KMS-11 (cell line): ENCODE results near the gene COQ8A.

Experiments used
- H2AFZ ChIP-seq: fragments of 200-600 bp; sonication (generic); 2 replicates; pipeline ENCODE4 v1.6.1; 2016; ENCODE audit warnings: antibody characterized with exemption, mixed run types, low read depth
- H3K27ac ChIP-seq: fragments of 200-600 bp; sonication (generic); 2 replicates; pipeline ENCODE4 v1.6.1; 2016; ENCODE audit warnings: mild to moderate bottlenecking, mixed run types
- H3K27me3 ChIP-seq: fragments of 200-600 bp; sonication (generic); 2 replicates; pipeline ENCODE4 v1.6.1; 2017; ENCODE audit warnings: mild to moderate bottlenecking, low read depth, mixed run types, moderate library complexity; ENCODE audit not compliant: insufficient read depth
- H3K36me3 ChIP-seq: fragments of 200-600 bp; sonication (generic); 2 replicates; pipeline ENCODE4 v1.6.1; 2017; ENCODE audit warnings: mild to moderate bottlenecking, mixed run types; ENCODE audit not compliant: insufficient read depth
- H3K4me1 ChIP-seq: fragments of 200-600 bp; sonication (generic); 2 replicates; pipeline ENCODE4 v1.6.1; 2016; ENCODE audit warnings: mild to moderate bottlenecking, low read depth, mixed run types; ENCODE audit not compliant: poor library complexity, severe bottlenecking
- H3K4me2 ChIP-seq: fragments of 200-600 bp; sonication (generic); 2 replicates; pipeline ENCODE4 v1.7.0; 2016; ENCODE audit warnings: mild to moderate bottlenecking, mixed run types
- H3K4me3 ChIP-seq: fragments of 200-600 bp; sonication (generic); IDR thresholded peaks from 2 replicates; pipeline ENCODE4 v1.6.1; 2017; ENCODE audit warnings: low read depth, low read length, mixed read lengths; ENCODE audit not compliant: insufficient read depth
- H3K79me2 ChIP-seq: fragments of 200-600 bp; sonication (generic); 2 replicates; pipeline ENCODE4 v1.6.1; 2016; ENCODE audit warnings: low read depth, mixed run types; ENCODE audit not compliant: insufficient read depth
- H3K9ac ChIP-seq: fragments of 200-600 bp; sonication (generic); 2 replicates; pipeline ENCODE4 v1.6.1; 2016; ENCODE audit warnings: mild to moderate bottlenecking, mixed run types
- H4K20me1 ChIP-seq: fragments of 200-600 bp; sonication (generic); 2 replicates; pipeline ENCODE4 v1.6.1; 2016; ENCODE audit warnings: mild to moderate bottlenecking, mixed run types; ENCODE audit not compliant: insufficient read depth
- CTCF ChIP-seq: fragments of 200-600 bp; sonication (generic); conservative IDR thresholded peaks from 2 replicates; pipeline ENCODE4 v1.6.1; 2017; ENCODE audit warnings: low read depth, mild to moderate bottlenecking, antibody characterized with exemption, low read length, moderate library complexity, mixed read lengths

COQ8A gene

GRCh38 chr1:227010645-227011044 lies 70.6 kb downstream of the COQ8A start:
- Histone ChIP-seq H3K27ac (no peak overlapping the region), H3K4me2 (no peak overlapping the region), H2AFZ (no peak overlapping the region), H3K9ac (no peak overlapping the region), H3K79me2 (no peaks in the 10 kb centered on the region), H3K4me3 (no peak overlapping the region), H3K36me3 (no peaks in the 10 kb centered on the region), H4K20me1 (no peaks in the 10 kb centered on the region), H3K27me3 (no peaks in the 10 kb centered on the region; the same call in 1 of the 2 replicates), H3K4me1 (no peaks in the 10 kb centered on the region)
- no peak for TF ChIP-seq CTCF

GRCh38 chr1:227016990-227017389 lies 76.9 kb downstream of the COQ8A start:
- Histone ChIP-seq H3K36me3 (no peaks in the 10 kb centered on the region), H3K4me2 (no peak overlapping the region), H3K27ac (no peak overlapping the region), H2AFZ (no peak overlapping the region), H4K20me1 (no peaks in the 10 kb centered on the region), H3K79me2 (no peaks in the 10 kb centered on the region), H3K4me3 (no peak overlapping the region), H3K4me1 (no peaks in the 10 kb centered on the region), H3K27me3 (no peaks in the 10 kb centered on the region), H3K9ac (no peak overlapping the region)
- TF ChIP-seq CTCF: no peak

- Histone ChIP-seq H3K27me3 (no peaks in the 10 kb centered on the region), H4K20me1 (no peaks in the 10 kb centered on the region), H3K9ac (no peak overlapping the region), H3K4me2 (no peak overlapping the region), H3K4me3 (no peak overlapping the region), H3K36me3 (no peaks in the 10 kb centered on the region), H3K27ac (no peak overlapping the region), H3K4me1 (no peaks in the 10 kb centered on the region), H3K79me2 (no peaks in the 10 kb centered on the region), H2AFZ (no peak overlapping the region)
- TF ChIP-seq CTCF: no peak
Measured at GRCh38 chr1:227032396-227032795, 92.3 kb downstream of the COQ8A start.

- Histone ChIP-seq H3K36me3 (no peaks in the 10 kb centered on the region), H2AFZ (no peak overlapping the region), H3K4me2 (no peak overlapping the region), H3K27me3 (no peaks in the 10 kb centered on the region), H3K79me2 (no peaks in the 10 kb centered on the region), H3K27ac (no peak overlapping the region), H3K4me3 (no peak overlapping the region), H3K9ac (no peak overlapping the region), H3K4me1 (no peaks in the 10 kb centered on the region), H4K20me1 (no peaks in the 10 kb centered on the region)
- TF ChIP-seq CTCF: no peak
Measured at GRCh38 chr1:227033880-227034279, 93.8 kb downstream of the COQ8A start.
